Measurements from ENCODE around the gene KIRREL3.

DNA sequence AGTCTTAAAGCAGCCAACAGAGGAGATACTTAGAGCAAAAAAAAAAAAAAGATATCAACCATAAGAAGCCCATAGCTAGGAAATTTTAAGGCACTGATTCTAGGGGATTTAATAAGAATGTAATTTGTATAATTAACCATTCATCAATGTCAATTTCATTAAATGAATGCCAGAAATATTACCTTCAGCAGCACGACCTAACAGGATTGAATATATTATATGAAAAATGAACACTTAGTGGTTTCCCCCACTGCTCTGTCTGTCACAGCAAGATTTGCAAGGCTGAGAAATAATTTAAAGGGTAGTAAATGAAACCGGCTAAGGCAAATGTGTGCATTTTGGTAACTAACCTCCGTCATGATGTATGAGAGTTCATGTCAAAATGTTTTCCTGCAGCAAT, 319.9 kb downstream of the KIRREL3 start:
- no peak for TF ChIP-seq POLR2A (IDR thresholded peaks at IDR 0.05)
- TF ChIP-seq, protein P1, sequence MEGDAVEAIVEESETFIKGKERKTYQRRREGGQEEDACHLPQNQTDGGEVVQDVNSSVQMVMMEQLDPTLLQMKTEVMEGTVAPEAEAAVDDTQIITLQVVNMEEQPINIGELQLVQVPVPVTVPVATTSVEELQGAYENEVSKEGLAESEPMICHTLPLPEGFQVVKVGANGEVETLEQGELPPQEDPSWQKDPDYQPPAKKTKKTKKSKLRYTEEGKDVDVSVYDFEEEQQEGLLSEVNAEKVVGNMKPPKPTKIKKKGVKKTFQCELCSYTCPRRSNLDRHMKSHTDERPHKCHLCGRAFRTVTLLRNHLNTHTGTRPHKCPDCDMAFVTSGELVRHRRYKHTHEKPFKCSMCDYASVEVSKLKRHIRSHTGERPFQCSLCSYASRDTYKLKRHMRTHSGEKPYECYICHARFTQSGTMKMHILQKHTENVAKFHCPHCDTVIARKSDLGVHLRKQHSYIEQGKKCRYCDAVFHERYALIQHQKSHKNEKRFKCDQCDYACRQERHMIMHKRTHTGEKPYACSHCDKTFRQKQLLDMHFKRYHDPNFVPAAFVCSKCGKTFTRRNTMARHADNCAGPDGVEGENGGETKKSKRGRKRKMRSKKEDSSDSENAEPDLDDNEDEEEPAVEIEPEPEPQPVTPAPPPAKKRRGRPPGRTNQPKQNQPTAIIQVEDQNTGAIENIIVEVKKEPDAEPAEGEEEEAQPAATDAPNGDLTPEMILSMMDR (IDR thresholded peaks at IDR 0.05 in 8 of 11, conservative IDR thresholded peaks at IDR 0.05 in 3 of 11), result no peak
